Upper lobe of left lung (tissue), 6 donors: ENCODE results near the gene ADIPOR2. TPM values are rescaled to one million over a fixed set of nuclear protein-coding genes. Genes with fewer than 3 reads are reported as not detected.

Experiments used
- ATAC-seq, 2 donors: fragments of 200-7000 bp; cut with Tn5 transposase; one replicate each; pipeline ENCODE4 v1.9.1; 2022; ENCODE audit warnings: mild to moderate bottlenecking in 2 of 2, moderate library complexity in 2 of 2; ENCODE audit not compliant: low FRiP score in 2 of 2
- DNase-seq, 2 donors: peaks; one replicate each; pipeline ENCODE4 v3.0.0-alpha.2; 2019 to 2020
- H3K27ac ChIP-seq, 4 donors: fragments of 200-600 bp; sonication (generic); one replicate each; pipeline ENCODE4 v1.5.1; 2016 to 2019
- H3K27me3 ChIP-seq, 4 donors: fragments of 200-600 bp; sonication (generic); one replicate each; pipeline ENCODE4 v1.5.1; 2017 to 2019
- H3K36me3 ChIP-seq, 4 donors: fragments of 200-600 bp; sonication (generic); one replicate each; pipeline ENCODE4 v1.5.1; 2016 to 2019
- H3K4me1 ChIP-seq, 4 donors: fragments of 200-600 bp; sonication (generic); one replicate each; pipeline ENCODE4 v1.5.1; 2018 to 2019
- H3K4me3 ChIP-seq, 4 donors: fragments of 200-600 bp; sonication (generic); one replicate each; pipeline ENCODE4 v1.5.1; 2017 to 2019; ENCODE audit warnings: mild to moderate bottlenecking in 2 of 4, moderate library complexity in 1 of 4
- H3K9me3 ChIP-seq, 4 donors: fragments of 200-600 bp; sonication (generic); one replicate each; pipeline ENCODE4 v1.5.1; 2018 to 2019
- CTCF ChIP-seq, 6 experiments: fragments of 450-650 bp in 4 of 6; fragments of 200-600 bp in 2 of 6; sonication (generic) in 2 of 6; IDR thresholded peaks; one replicate each; pipeline ENCODE4 v1.5.1; 2016 to 2019; ENCODE audit warnings: antibody characterized with exemption in 6 of 6
- EP300 ChIP-seq, 4 donors: sonication (generic); formaldehyde crosslinking; IDR thresholded peaks; one replicate each; pipeline ENCODE4 v1.5.1; 2017; ENCODE audit warnings: antibody characterized with exemption in 4 of 4, control low read depth in 2 of 4
- POLR2A ChIP-seq, 4 donors: fragments of 450-650 bp; IDR thresholded peaks; one replicate each; pipeline ENCODE4 v1.5.1; 2016 to 2017; ENCODE audit warnings: antibody characterized with exemption in 4 of 4, mild to moderate bottlenecking in 2 of 4
- POLR2AphosphoS5 ChIP-seq, 2 donors: sonication (generic); formaldehyde crosslinking; IDR thresholded peaks; one replicate each; pipeline ENCODE4 v1.5.1; 2017; ENCODE audit warnings: antibody characterized with exemption in 2 of 2
- WGBS, 2 donors: methylation state at CpG; one replicate each; pipeline ENCODE4 v1.1.5; 2017 to 2018; 5-methylcytosine and 5-hydroxymethylcytosine counted together
- total RNA-seq, 6 donors: library from RNA; depleted of rRNA in 4 of 6; stranded (reverse); fragments of >200 nt in 4 of 6; gene quantifications; one replicate each; pipeline versions ENCODE4 v1.1.0 to v1.2.1, GENCODE V29; 2016 to 2021
- donor health status: DM: no; HTN: no; CAD: no; lungs with moderate emphysema.
- donor health status: DM: no; HTN: yes; CAD: no; lungs with severe emphysema.

Gene ADIPOR2
- total RNA-seq, 6 donors from 2014 or later: 45.1 to 82.3 (median 68.6) TPM

- peaks cover 0 to 18% (median 2%) of the 10 kb centered on the region in 4 donors for H3K27me3 ChIP-seq
- 88 to 95% methylated on average over 7 to 10 of the region's 10 CpGs for WGBS, 2 donors
- TF ChIP-seq EP300 (IDR thresholded peaks at IDR 0.05) (no peak), POLR2A (IDR thresholded peaks at IDR 0.05) (no peak), POLR2AphosphoS5 (IDR thresholded peaks at IDR 0.05) (no peak), CTCF (IDR thresholded peaks at IDR 0.05) (no peak)
Observed at GRCh38 chr12:1823237-1823636, 132.4 kb downstream of the ADIPOR2 start.

GRCh38 chr12:1825382-1826102 is 134.7 kb downstream of the ADIPOR2 start:
- no peak for DNase-seq
- TF ChIP-seq CTCF (IDR thresholded peaks at IDR 0.05): no peak
- no peak for TF ChIP-seq POLR2A (IDR thresholded peaks at IDR 0.05)
- TF ChIP-seq POLR2AphosphoS5 (IDR thresholded peaks at IDR 0.05): no peak
- no peak for TF ChIP-seq EP300 (IDR thresholded peaks at IDR 0.05)
- Histone ChIP-seq H3K4me3 (no peak overlapping the region), H3K27me3 (peaks cover 0 to 9% (median 2%) of the 10 kb centered on the region in 4 donors), H3K27ac (no peak overlapping the region), H3K9me3 (no peaks in the 10 kb centered on the region), H3K36me3 (no peaks in the 10 kb centered on the region), H3K4me1 (peaks cover 0 to 1% (median under 1%) of the 10 kb centered on the region in 4 donors)
- whole genome bisulfite sequencing, 2 donors: 70 to 79% methylated on average over 10 to 14 of the region's 14 CpGs
- ATAC-seq: no peak

More at GRCh38 chr12:1823237-1823636, 132.4 kb downstream of the ADIPOR2 start:
- no peaks in the 10 kb centered on the region for H3K36me3 ChIP-seq
- H3K4me3 ChIP-seq: no peak overlapping the region
- no peak for ATAC-seq
- DNase-seq: no peak
- no peaks in the 10 kb centered on the region for H3K9me3 ChIP-seq
- peaks cover 0 to 4% (median 0%) of the 10 kb centered on the region in 4 donors for H3K4me1 ChIP-seq
- no peak overlapping the region for H3K27ac ChIP-seq

- 74% methylated on average over 15 of the region's 15 CpGs; no CpG with 5 or more reads in 1 of the 2 donors for WGBS, 2 donors
- Histone ChIP-seq H3K27ac (no peak overlapping the region), H3K27me3 (peaks cover 0 to 8% (median 1%) of the 10 kb centered on the region in 4 donors), H3K36me3 (no peaks in the 10 kb centered on the region), H3K4me3 (no peak overlapping the region), H3K4me1 (peaks cover 0 to 10% (median 2%) of the 10 kb centered on the region in 4 donors), H3K9me3 (no peaks in the 10 kb centered on the region)
- peak in 1 of 2 donors; percentile 65 for DNase-seq
- ATAC-seq: no peak
- TF ChIP-seq POLR2AphosphoS5 (IDR thresholded peaks at IDR 0.05) (no peak), CTCF (IDR thresholded peaks at IDR 0.05) (no peak), EP300 (IDR thresholded peaks at IDR 0.05) (no peak), POLR2A (IDR thresholded peaks at IDR 0.05) (no peak)
Observed at GRCh38 chr12:1826401-1826800, 135.5 kb downstream of the ADIPOR2 start.

- no peak overlapping the region for H3K4me3 ChIP-seq
- no peaks in the 10 kb centered on the region for H3K36me3 ChIP-seq
- H3K27ac ChIP-seq: no peak overlapping the region
- WGBS, 2 donors: 78 to 86% methylated on average over 13 to 25 of the region's 25 CpGs
- H3K9me3 ChIP-seq: no peaks in the 10 kb centered on the region
- peaks cover 0 to 10% (median under 1%) of the 10 kb centered on the region in 4 donors for H3K27me3 ChIP-seq
- TF ChIP-seq POLR2AphosphoS5 (IDR thresholded peaks at IDR 0.05) (no peak), EP300 (IDR thresholded peaks at IDR 0.05) (no peak)
- peak in 1 of 2 donors; percentile 70 for DNase-seq
- H3K4me1 ChIP-seq: peaks cover 0 to 12% (median 2%) of the 10 kb centered on the region in 4 donors
- ATAC-seq: no peak
Observed at GRCh38 chr12:1826867-1827705, 136.2 kb downstream of the ADIPOR2 start.
